LoVo (cell line): ENCODE measurements around the gene VWA8.

Experiments used
- DNase-seq: peaks from one replicate; pipeline ENCODE4 v3.0.0-alpha.2; 2016; ENCODE audit warnings: low spot score

The VWA8 gene

GRCh38 chr13:41742917-41743552 is 217.9 kb downstream of the VWA8 start:
- no peak for DNase-seq

- no peak for DNase-seq
Observed at GRCh38 chr13:41740479-41740878, 220.4 kb downstream of the VWA8 start.

- no peak for DNase-seq
Observed at GRCh38 chr13:41722684-41723535, 238.0 kb downstream of the VWA8 start.

GRCh38 chr13:41720839-41721561 is 239.9 kb downstream of the VWA8 start:
- DNase-seq = no peak

GRCh38 chr13:41716236-41716635 is 244.7 kb downstream of the VWA8 start:
- DNase-seq = no peak

- no peak for DNase-seq
Observed at GRCh38 chr13:41713405-41713804, 247.5 kb downstream of the VWA8 start.

- no peak for DNase-seq
Observed at GRCh38 chr13:41710771-41711170, 250.1 kb downstream of the VWA8 start.

GRCh38 chr13:41709511-41709910 is 251.4 kb downstream of the VWA8 start:
- DNase-seq = no peak

GRCh38 chr13:41708713-41709112 is 252.2 kb downstream of the VWA8 start:
- DNase-seq = no peak

GRCh38 chr13:41707194-41707821 is 253.6 kb downstream of the VWA8 start:
- no peak for DNase-seq

GRCh38 chr13:41706152-41706551 is 254.8 kb downstream of the VWA8 start:
- DNase-seq = no peak

- DNase-seq = no peak
Observed at GRCh38 chr13:41702540-41702939, 258.4 kb downstream of the VWA8 start.

- DNase-seq = no peak
Observed at GRCh38 chr13:41701676-41702075, 259.2 kb downstream of the VWA8 start.

- DNase-seq = peak; percentile 28
Observed at GRCh38 chr13:41700790-41701310, 260.1 kb downstream of the VWA8 start.

- DNase-seq = no peak
Observed at GRCh38 chr13:41699759-41700158, 261.1 kb downstream of the VWA8 start.

- no peak for DNase-seq
Observed at GRCh38 chr13:41697578-41697977, 263.3 kb downstream of the VWA8 start.

GRCh38 chr13:41696163-41697003 is 264.5 kb downstream of the VWA8 start:
- peak; percentile 83 for DNase-seq

- DNase-seq = peak; percentile 57
Observed at GRCh38 chr13:41694545-41695301, 266.2 kb downstream of the VWA8 start.

GRCh38 chr13:41693434-41693833 is 267.5 kb downstream of the VWA8 start:
- DNase-seq = no peak

GRCh38 chr13:41691274-41691673 is 269.6 kb downstream of the VWA8 start:
- DNase-seq = no peak
